GM21723 (cell line): Measurements from ENCODE around the gene WIPF1.
A peak's percentile ranks its signal among the peaks of the same experiment; 100 is the strongest.

Source experiments
- ATAC-seq: cut with Tn5 transposase; IDR thresholded peaks from one replicate; pipeline ENCODE4 v1.9.1; 2021; ENCODE audit warnings: mild to moderate bottlenecking, moderate library complexity; ENCODE audit not compliant: unreplicated experiment

Gene WIPF1

GRCh38 chr2:174597345-174598047 lies at the start of gene WIPF1:
TSS of gene WIPF1 (minus strand) at chr2:174597804. CDS start at chr2:174585573, 12,231 bp downstream.
- peak; percentile 48 for ATAC-seq

GRCh38 chr2:174645296-174645695 lies 47.7 kb upstream of the WIPF1 start:
- ATAC-seq, result no peak

GRCh38 chr2:174644406-174644805 lies 46.8 kb upstream of the WIPF1 start:
- ATAC-seq, result no peak

GRCh38 chr2:174643356-174643755 lies 45.8 kb upstream of the WIPF1 start:
- no peak for ATAC-seq

- ATAC-seq, result no peak
Observed at GRCh38 chr2:174641168-174641567, 43.6 kb upstream of the WIPF1 start.

GRCh38 chr2:174636987-174637386 lies 39.4 kb upstream of the WIPF1 start:
- ATAC-seq, result no peak

GRCh38 chr2:174635776-174636404 lies 38.3 kb upstream of the WIPF1 start:
- ATAC-seq, result no peak

- peak; percentile 1 for ATAC-seq
Observed at GRCh38 chr2:174635015-174635593, 37.5 kb upstream of the WIPF1 start.

GRCh38 chr2:174634130-174635014 lies 36.8 kb upstream of the WIPF1 start:
- ATAC-seq, result peak; percentile 70

- ATAC-seq, result peak; percentile 25
Observed at GRCh38 chr2:174633623-174633930, 36.0 kb upstream of the WIPF1 start.

GRCh38 chr2:174632841-174633622 lies 35.4 kb upstream of the WIPF1 start:
- ATAC-seq, result peak; percentile 41

- no peak for ATAC-seq
Observed at GRCh38 chr2:174631009-174631981, 33.7 kb upstream of the WIPF1 start.

GRCh38 chr2:174630107-174630506 lies 32.5 kb upstream of the WIPF1 start:
- no peak for ATAC-seq

- ATAC-seq, result no peak
Observed at GRCh38 chr2:174629506-174629905, 31.9 kb upstream of the WIPF1 start.

- no peak for ATAC-seq
Observed at GRCh38 chr2:174628528-174629169, 31.0 kb upstream of the WIPF1 start.

GRCh38 chr2:174627216-174627615 lies 29.6 kb upstream of the WIPF1 start:
- no peak for ATAC-seq

- no peak for ATAC-seq
Observed at GRCh38 chr2:174624895-174625430, 27.4 kb upstream of the WIPF1 start.

GRCh38 chr2:174623690-174624089 lies 26.1 kb upstream of the WIPF1 start:
- ATAC-seq, result no peak
